SH-SY5Y (cell line): Measurements from ENCODE around the gene MX1.

Experiments used
- GATA2 ChIP-seq: IDR thresholded peaks from 2 replicates; pipeline ENCODE4 v1.6.1; 2011; ENCODE audit warnings: mild to moderate bottlenecking, low read depth, low read length
- GATA3 ChIP-seq: IDR thresholded peaks from 2 replicates; pipeline ENCODE4 v1.6.1; 2011; ENCODE audit warnings: low read depth, mild to moderate bottlenecking, low read length, moderate library complexity

Gene MX1

GRCh38 chr21:41501919-41502318 is 75.9 kb downstream of the MX1 start:
- TF ChIP-seq GATA3 (no peak), GATA2 (no peak)

DNA sequence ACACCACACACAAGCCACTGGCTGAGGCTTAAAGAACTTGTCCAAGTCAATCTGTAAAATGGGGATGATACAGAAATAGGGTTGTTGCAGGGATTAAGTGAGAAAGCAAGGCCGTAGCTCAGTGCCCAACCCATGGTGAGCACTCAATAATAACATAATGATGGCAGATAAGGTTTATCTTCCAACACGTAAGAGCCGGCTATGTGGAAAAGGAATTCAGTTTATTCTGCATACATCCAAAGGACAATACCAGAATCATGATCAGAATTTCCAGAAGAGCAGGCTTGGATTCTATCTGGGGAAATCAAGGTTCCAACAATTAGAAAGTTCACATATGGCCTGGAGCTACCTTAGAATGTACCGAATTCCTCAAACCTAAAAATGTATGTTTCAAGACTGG is 77.3 kb downstream of the MX1 start:
- TF ChIP-seq GATA3 (no peak), GATA2 (no peak)

DNA sequence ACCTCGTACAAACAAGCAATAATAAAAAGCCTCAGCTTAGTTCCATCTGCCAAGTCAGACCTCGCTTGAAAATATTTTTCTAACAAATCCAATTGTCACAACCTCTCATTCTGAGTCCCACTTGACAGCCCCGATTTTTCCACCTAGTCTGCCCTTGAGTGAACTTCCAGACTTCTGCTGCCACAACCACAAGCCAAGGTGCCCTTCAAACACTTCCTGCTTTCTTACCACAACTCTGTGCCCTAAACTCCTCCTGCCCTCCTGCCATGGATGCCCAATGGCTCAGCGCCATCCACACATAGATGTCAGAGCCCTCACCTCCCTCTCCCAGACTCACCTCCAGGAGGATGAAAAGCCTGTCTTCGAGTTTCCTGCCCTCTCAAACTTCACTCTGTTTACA is 78.0 kb downstream of the MX1 start:
- TF ChIP-seq GATA2 (no peak), GATA3 (no peak)

DNA sequence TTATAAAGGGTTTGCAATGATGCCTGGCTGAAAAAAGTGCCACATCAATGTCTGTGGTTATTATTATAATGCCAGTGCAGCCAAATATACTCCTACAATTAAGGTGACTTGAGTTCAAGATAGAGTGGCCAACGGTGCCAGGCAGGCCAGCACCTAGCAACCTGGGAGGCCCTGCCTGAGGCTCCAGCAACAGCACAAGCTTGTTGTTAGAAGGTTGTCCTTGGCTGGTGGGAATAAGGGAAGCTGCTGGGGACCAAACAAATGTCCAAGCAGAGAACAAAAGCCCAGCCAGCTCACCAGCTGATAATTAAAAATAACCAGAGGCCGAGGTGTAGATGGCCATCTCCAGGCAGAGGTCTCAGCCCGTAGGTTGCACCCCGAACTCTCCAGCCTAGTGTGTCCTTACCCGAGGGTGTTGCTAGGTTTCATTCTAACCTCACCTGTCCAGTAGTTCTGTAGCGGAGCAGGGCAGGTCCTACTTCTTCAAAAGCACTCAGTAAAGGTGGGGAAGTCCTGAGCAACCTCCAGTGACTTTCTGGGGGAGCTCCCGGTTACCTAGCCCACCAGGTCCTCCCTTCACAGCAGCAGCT is 80.1 kb downstream of the MX1 start:
- no peak for TF ChIP-seq GATA3
- no peak for TF ChIP-seq GATA2

- TF ChIP-seq GATA2, result no peak
- TF ChIP-seq GATA3, result no peak
These were observed 80.8 kb downstream of the MX1 start for GRCh38 chr21:41506611-41507520.

DNA sequence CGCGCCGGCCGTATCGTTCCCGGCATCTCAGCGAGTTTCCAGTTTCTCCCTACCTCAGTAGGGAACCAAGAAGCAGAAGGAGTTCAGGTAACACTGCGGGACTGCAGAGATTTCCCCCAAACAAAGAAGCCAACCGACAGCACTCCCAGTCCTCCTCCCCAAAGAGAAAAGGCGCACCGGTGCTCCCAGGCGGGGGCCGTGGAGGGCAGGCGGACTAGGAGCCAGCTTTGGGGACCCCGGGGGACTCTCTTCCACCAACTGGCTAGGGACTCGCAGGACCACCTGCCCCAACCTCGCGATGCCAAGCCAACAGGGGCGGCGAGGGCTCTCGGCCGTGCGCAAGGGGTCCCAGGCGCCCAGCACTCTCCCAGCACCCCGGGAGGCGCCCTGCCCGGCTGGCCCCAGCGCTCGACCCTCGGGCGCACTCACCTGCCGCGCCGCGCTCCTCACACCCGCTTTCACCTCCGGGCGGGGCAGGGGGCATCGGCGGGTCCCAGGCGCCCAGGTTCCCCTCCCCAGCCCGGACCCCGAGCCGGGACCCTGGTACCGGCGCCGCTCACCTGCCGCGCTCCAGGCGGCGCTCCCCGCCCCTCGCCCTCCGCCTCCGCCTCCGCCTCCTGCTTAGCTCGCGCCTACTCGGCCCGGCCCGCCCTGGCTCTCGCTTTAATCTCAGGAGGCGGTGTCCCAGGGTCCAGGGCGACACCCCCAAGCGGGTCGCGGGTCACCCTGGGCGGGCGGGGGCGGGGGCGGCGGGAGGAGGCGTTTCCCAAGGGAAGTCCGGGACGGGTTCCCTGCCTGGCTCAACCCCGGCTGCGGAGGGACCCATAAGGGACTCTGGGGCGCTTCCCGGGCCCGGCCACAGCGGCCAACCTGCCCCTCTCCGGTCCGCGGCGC is 81.7 kb downstream of the MX1 start, which contains the start of gene TMPRSS2:
TMPRSS2 (minus strand) TSS at position 638 of the 894 bp plus-strand sequence. CDS start 10,025 bp downstream, outside the sequence.
- TF ChIP-seq GATA2, result no peak
- TF ChIP-seq GATA3, result no peak

- TF ChIP-seq GATA3 (no peak), GATA2 (no peak)
These were observed 82.5 kb downstream of the MX1 start for GRCh38 chr21:41508415-41509144.
